Adrenal gland (tissue), 5 donors: ENCODE results near the gene AKIP1.

ENCODE experiments used
- CTCF ChIP-seq, 6 experiments: fragments of 450-650 bp in 4 of 6; fragments of 200-600 bp in 2 of 6; sonication (generic) in 1 of 6; IDR thresholded peaks; 1 replicate in 5 of 6; 2 replicates in 1 of 6; pipeline versions ENCODE4 v1.5.1 to v1.8.0; 2016 to 2021; ENCODE audit warnings: antibody characterized with exemption in 6 of 6, mild to moderate bottlenecking in 2 of 6, moderate library complexity in 1 of 6
- POLR2A ChIP-seq, 2 donors: fragments of 450-650 bp; IDR thresholded peaks; one replicate each; pipeline ENCODE4 v1.6.1; 2017; ENCODE audit warnings: antibody characterized with exemption in 2 of 2, mild to moderate bottlenecking in 2 of 2, moderate library complexity in 1 of 2
- donor health status: DM: no; HTN: no; CAD: no.

- no peak for TF ChIP-seq POLR2A (IDR thresholded peaks at IDR 0.05)
- no peak for TF ChIP-seq CTCF (IDR thresholded peaks at IDR 0.05)
Measured at GRCh38 chr11:8930456-8931175, 19.6 kb downstream of the AKIP1 start.
